Esophagus squamous epithelium (tissue), 5 donors: ENCODE measurements around the gene BPIFA3. TPM values are rescaled to one million over a fixed set of nuclear protein-coding genes. Genes with fewer than 3 reads are reported as not detected.
A peak's percentile ranks its signal among the peaks of the same experiment; 100 is the strongest.

ENCODE experiments used
- DNase-seq: peaks from one replicate; lab custom pipeline; 2025; lab: John Stamatoyannopoulos, UW
- H3K27ac ChIP-seq, 4 donors: fragments of 200-600 bp; sonication (generic); one replicate each; pipeline ENCODE4 v1.5.1; 2016 to 2019; ENCODE audit warnings: mild to moderate bottlenecking in 1 of 4
- H3K27me3 ChIP-seq, 4 donors: fragments of 200-600 bp; sonication (generic); 1 replicate in 3 of 4; 2 replicates in 1 of 4; pipeline versions ENCODE4 v1.5.1 to v1.6.0; 2017 to 2021; ENCODE audit warnings: antibody characterized with exemption in 1 of 4
- H3K36me3 ChIP-seq, 3 donors: fragments of 200-600 bp; sonication (generic); one replicate each; pipeline ENCODE4 v1.5.1; 2016 to 2019
- H3K4me1 ChIP-seq, 3 donors: fragments of 200-600 bp; sonication (generic); one replicate each; pipeline ENCODE4 v1.5.1; 2017 to 2019
- H3K4me3 ChIP-seq, 4 donors: fragments of 200-600 bp; sonication (generic); 1 replicate in 3 of 4; 2 replicates in 1 of 4; pipeline ENCODE4 v1.5.1; 2016 to 2019; ENCODE audit warnings: mild to moderate bottlenecking in 2 of 4, moderate library complexity in 1 of 4
- H3K9me3 ChIP-seq, 3 donors: fragments of 200-600 bp; sonication (generic); one replicate each; pipeline ENCODE4 v1.5.1; 2016 to 2019
- POLR2A ChIP-seq, 4 donors: fragments of 450-650 bp; IDR thresholded peaks; one replicate each; pipeline ENCODE4 v1.6.1; 2017; ENCODE audit warnings: antibody characterized with exemption in 4 of 4, mild to moderate bottlenecking in 4 of 4, moderate library complexity in 3 of 4
- WGBS, 2 donors: methylation state at CpG; one replicate each; pipeline ENCODE4 v1.1.5; 2018; 5-methylcytosine and 5-hydroxymethylcytosine counted together
- intact Hi-C: fragments of 100-400 bp; cut with DNase I; formaldehyde crosslinking; loops from one replicate; pipeline ENCODE4 v1.15.0; 2022
- total RNA-seq, 4 donors: library from RNA; depleted of rRNA; stranded (reverse); fragments of >200 nt; gene quantifications; one replicate each; pipeline ENCODE4 v1.1.0, GENCODE V29; 2016
- TF ChIP-seq, protein P1 (sequence below), 6 experiments: fragments of 450-650 bp in 4 of 6; fragments of 200-600 bp in 2 of 6; sonication (generic) in 2 of 6; IDR thresholded peaks; one replicate each; pipeline ENCODE4 v1.5.1; 2016 to 2019; ENCODE audit warnings: antibody characterized with exemption in 6 of 6, mild to moderate bottlenecking in 4 of 6, moderate library complexity in 4 of 6
- donor health status: DM: yes; HTN: yes; CAD: no.

BPIFA3 gene
- not detected for total RNA-seq

DNA sequence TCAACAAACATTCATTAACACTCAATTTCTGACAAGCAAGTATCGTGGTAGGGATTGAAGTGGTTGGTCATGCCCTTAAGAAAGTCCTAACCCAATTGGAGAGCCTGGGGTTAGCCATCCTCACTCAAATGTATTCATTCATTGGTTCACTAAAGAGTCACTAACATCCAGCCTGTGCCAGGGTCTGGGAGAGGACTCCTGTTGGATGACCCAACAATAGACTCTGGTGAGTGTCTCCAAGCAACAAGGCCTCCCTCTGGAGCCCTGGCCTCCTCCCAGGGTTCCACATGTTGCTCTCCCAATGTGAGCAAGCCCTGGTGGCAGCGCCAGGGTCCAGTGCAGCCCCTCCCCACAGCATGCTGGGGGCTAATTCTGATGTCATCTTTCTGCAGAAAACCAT lies at the start of gene BPIFA3:
Gene BPIFA3, plus strand, starts transcription at position 301 of the 400 bp plus-strand sequence. CDS start 185 bp downstream, outside the sequence.
- Histone ChIP-seq H3K4me3 (no peak within 1 kb of the TSS), H3K27ac (no peak within 1 kb of the TSS), H3K4me1 (no peaks in the 10 kb centered on the region), H3K9me3 (no peaks in the 10 kb centered on the region), H3K27me3 (peaks cover 0 to 66% (median 0%) of the 10 kb centered on the region in 4 donors), H3K36me3 (no peaks in the 10 kb centered on the region)
- no peak for DNase-seq
- TF ChIP-seq, protein P1, sequence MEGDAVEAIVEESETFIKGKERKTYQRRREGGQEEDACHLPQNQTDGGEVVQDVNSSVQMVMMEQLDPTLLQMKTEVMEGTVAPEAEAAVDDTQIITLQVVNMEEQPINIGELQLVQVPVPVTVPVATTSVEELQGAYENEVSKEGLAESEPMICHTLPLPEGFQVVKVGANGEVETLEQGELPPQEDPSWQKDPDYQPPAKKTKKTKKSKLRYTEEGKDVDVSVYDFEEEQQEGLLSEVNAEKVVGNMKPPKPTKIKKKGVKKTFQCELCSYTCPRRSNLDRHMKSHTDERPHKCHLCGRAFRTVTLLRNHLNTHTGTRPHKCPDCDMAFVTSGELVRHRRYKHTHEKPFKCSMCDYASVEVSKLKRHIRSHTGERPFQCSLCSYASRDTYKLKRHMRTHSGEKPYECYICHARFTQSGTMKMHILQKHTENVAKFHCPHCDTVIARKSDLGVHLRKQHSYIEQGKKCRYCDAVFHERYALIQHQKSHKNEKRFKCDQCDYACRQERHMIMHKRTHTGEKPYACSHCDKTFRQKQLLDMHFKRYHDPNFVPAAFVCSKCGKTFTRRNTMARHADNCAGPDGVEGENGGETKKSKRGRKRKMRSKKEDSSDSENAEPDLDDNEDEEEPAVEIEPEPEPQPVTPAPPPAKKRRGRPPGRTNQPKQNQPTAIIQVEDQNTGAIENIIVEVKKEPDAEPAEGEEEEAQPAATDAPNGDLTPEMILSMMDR (IDR thresholded peaks at IDR 0.05): no peak
- no peak for TF ChIP-seq POLR2A (IDR thresholded peaks at IDR 0.05)
- intact Hi-C loops: no loop called here
- WGBS, 2 donors: 63 to 73% methylated on average over 2 of the region's 2 CpGs

- Histone ChIP-seq H3K27me3 (peaks cover 0 to 97% (median 0%) of the 10 kb centered on the region in 4 donors), H3K4me3 (no peak within 1 kb of the TSS), H3K4me1 (no peaks in the 10 kb centered on the region), H3K27ac (no peak within 1 kb of the TSS), H3K9me3 (peaks cover 0 to 28% (median 8%) of the 10 kb centered on the region in 3 donors), H3K36me3 (no peaks in the 10 kb centered on the region)
- WGBS, 2 donors: 75 to 83% methylated on average over 5 to 7 of the region's 8 CpGs
- intact Hi-C loops: no loop called here
- DNase-seq: no peak
- TF ChIP-seq, protein P1 (IDR thresholded peaks at IDR 0.05): no peak
- no peak for TF ChIP-seq POLR2A (IDR thresholded peaks at IDR 0.05)
Observed at GRCh38 chr20:33167859-33168258, 49.3 kb upstream of the BPIFA3 start, which contains the start of gene BPIFA2. Gene BPIFA2 (plus strand): TSS chr20:33168159. CDS start chr20:33169146, 987 bp downstream.

GRCh38 chr20:33169176-33169794 lies 47.9 kb upstream of the BPIFA3 start:
- Histone ChIP-seq H3K4me1 (no peaks in the 10 kb centered on the region), H3K9me3 (peaks cover 0 to 28% (median 8%) of the 10 kb centered on the region in 3 donors), H3K27me3 (peaks cover 0 to 99% (median 0%) of the 10 kb centered on the region in 4 donors), H3K36me3 (no peaks in the 10 kb centered on the region), H3K4me3 (no peak overlapping the region), H3K27ac (no peak overlapping the region)
- no peak for TF ChIP-seq POLR2A (IDR thresholded peaks at IDR 0.05)
- TF ChIP-seq, protein P1 (IDR thresholded peaks at IDR 0.05): peak in 4 of 6 experiments; percentile 13 to 64 (median 32)
- intact Hi-C loops: no loop called here
- DNase-seq: no peak
- 56 to 58% methylated on average over 8 of the region's 8 CpGs for WGBS, 2 donors

GRCh38 chr20:33172781-33173180 lies 44.4 kb upstream of the BPIFA3 start:
- TF ChIP-seq POLR2A (IDR thresholded peaks at IDR 0.05): no peak
- TF ChIP-seq, protein P1 (IDR thresholded peaks at IDR 0.05): no peak
- Histone ChIP-seq H3K9me3 (peaks cover 0 to 28% (median 8%) of the 10 kb centered on the region in 3 donors), H3K4me3 (no peak overlapping the region), H3K27ac (no peak overlapping the region), H3K36me3 (no peaks in the 10 kb centered on the region), H3K27me3 (peaks cover 0 to 95% (median 0%) of the 10 kb centered on the region in 4 donors), H3K4me1 (no peaks in the 10 kb centered on the region)
- no peak for DNase-seq
- WGBS, 2 donors: 25 to 49% methylated on average over 7 of the region's 7 CpGs
- intact Hi-C loops: no loop called here

DNA sequence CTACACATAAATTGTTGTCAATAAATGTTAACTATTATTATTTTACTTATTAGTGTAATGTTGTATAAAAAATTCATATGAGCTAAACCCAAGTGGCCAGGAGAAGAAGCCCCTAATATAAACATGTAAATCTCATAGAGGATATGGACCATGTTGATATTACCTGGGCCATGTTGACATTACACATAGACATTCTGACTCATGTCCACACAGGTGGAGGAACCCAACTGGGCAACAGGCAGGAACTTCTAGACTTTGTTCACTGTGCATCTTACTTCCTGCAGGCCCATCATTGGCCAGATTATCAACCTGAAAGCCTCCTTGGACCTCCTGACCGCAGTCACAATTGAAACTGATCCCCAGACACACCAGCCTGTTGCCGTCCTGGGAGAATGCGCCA lies 42.0 kb upstream of the BPIFA3 start:
- no peak overlapping the region for H3K27ac ChIP-seq
- no peak for DNase-seq
- H3K9me3 ChIP-seq: peaks cover 0 to 15% (median 0%) of the 10 kb centered on the region in 3 donors
- H3K4me1 ChIP-seq: no peaks in the 10 kb centered on the region
- WGBS, 2 donors: 88 to 100% methylated on average over 3 of the region's 3 CpGs
- peaks cover 0 to 95% (median 0%) of the 10 kb centered on the region in 4 donors for H3K27me3 ChIP-seq
- no peaks in the 10 kb centered on the region for H3K36me3 ChIP-seq
- intact Hi-C loops: no loop called here
- TF ChIP-seq, protein P1 (IDR thresholded peaks at IDR 0.05): no peak
- no peak for TF ChIP-seq POLR2A (IDR thresholded peaks at IDR 0.05)
- no peak overlapping the region for H3K4me3 ChIP-seq
